GM08714 (cell line): Measurements from ENCODE around the gene TERB1.

Experiments
- H3K4me3 ChIP-seq: fragments of 200-500 bp; sonication (Bioruptor generic); 2 replicates; pipeline ENCODE4 v1.5.1; 2014; ENCODE audit warnings: mild to moderate bottlenecking, low read length, inconsistent platforms
- ZNF274 ChIP-seq: IDR thresholded peaks from 2 replicates; pipeline ENCODE4 v1.6.1; 2012; ENCODE audit warnings: mild to moderate bottlenecking, low read depth, low read length

The TERB1 gene

GRCh38 chr16:66713076-66713475 is 88.3 kb downstream of the TERB1 start:
- TF ChIP-seq ZNF274, result no peak
- H3K4me3 ChIP-seq, result no peak overlapping the region

GRCh38 chr16:66712512-66712911 is 88.9 kb downstream of the TERB1 start:
- no peak for TF ChIP-seq ZNF274
- H3K4me3 ChIP-seq, result no peak overlapping the region

- TF ChIP-seq ZNF274, result no peak
- H3K4me3 ChIP-seq, result no peak overlapping the region
Observed at GRCh38 chr16:66711581-66711980, 89.8 kb downstream of the TERB1 start.

- no peak overlapping the region for H3K4me3 ChIP-seq
- no peak for TF ChIP-seq ZNF274
Observed at GRCh38 chr16:66706506-66706880, 94.9 kb downstream of the TERB1 start.

GRCh38 chr16:66705790-66706505 is 95.4 kb downstream of the TERB1 start:
- H3K4me3 ChIP-seq, result no peak overlapping the region
- TF ChIP-seq ZNF274, result no peak
